GM19025 (cell line): Measurements from ENCODE around the gene CAVIN3.

ENCODE experiments used
- ATAC-seq: cut with Tn5 transposase; IDR thresholded peaks from one replicate; pipeline ENCODE4 v1.9.1; 2021; ENCODE audit warnings: mild to moderate bottlenecking, low read depth, moderate library complexity; ENCODE audit not compliant: unreplicated experiment

Gene CAVIN3

GRCh38 chr11:6273188-6273587 lies 47.1 kb downstream of the CAVIN3 start:
- ATAC-seq = no peak

GRCh38 chr11:6271598-6271997 lies 48.7 kb downstream of the CAVIN3 start:
- no peak for ATAC-seq

GRCh38 chr11:6270584-6271246 lies 49.6 kb downstream of the CAVIN3 start:
- no peak for ATAC-seq

- ATAC-seq = no peak
These were observed 50.3 kb downstream of the CAVIN3 start for GRCh38 chr11:6269994-6270393.
